ENCODE results near the gene CMC1.

The CMC1 gene

DNA sequence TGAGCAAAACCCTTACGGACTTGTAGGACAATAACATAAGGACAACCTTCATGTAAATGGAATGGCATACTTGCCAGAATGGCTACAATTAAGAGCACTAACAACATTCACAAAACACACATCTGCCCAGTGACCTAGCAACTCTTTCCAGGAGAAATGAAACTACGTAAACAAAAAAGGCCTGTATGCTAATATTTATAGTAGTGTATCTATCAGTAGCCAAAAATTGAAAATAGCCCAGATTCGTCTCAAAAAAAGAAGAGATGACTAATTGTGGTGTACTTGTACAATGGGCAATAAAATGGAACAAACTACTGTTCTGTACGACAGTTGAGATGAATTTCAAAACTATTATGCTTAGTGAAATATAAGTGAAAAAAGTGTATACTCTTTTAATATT lies 38.4 kb downstream of the CMC1 start:
- no peak for DNase-seq (ENCODE audit: low read depth)
- TF ChIP-seq, protein P1, sequence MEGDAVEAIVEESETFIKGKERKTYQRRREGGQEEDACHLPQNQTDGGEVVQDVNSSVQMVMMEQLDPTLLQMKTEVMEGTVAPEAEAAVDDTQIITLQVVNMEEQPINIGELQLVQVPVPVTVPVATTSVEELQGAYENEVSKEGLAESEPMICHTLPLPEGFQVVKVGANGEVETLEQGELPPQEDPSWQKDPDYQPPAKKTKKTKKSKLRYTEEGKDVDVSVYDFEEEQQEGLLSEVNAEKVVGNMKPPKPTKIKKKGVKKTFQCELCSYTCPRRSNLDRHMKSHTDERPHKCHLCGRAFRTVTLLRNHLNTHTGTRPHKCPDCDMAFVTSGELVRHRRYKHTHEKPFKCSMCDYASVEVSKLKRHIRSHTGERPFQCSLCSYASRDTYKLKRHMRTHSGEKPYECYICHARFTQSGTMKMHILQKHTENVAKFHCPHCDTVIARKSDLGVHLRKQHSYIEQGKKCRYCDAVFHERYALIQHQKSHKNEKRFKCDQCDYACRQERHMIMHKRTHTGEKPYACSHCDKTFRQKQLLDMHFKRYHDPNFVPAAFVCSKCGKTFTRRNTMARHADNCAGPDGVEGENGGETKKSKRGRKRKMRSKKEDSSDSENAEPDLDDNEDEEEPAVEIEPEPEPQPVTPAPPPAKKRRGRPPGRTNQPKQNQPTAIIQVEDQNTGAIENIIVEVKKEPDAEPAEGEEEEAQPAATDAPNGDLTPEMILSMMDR (IDR thresholded peaks at IDR 0.05; ENCODE audit: low read length, missing control alignments): no peak
- no peak overlapping the region for H3K4me3 ChIP-seq (replicated peaks; ENCODE audit: low read depth, low read length)

DNA sequence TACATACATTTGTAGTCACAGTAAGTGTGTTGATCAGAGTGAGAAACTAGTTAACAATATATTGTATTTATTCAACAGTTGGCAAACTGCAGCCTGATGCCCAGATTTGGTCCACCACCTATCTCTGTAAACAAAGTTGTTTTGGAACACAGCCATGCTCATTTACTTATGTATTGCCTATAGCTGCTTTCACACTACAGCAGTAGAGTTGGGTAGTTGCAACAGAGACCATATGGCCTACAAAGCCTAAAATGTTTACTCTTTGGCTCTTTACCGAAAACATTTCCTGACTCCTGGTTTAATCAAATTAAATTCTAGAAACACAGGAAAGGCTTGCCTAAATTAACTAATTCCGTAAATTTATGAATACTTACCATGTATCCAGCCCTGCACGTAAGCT lies 39.4 kb downstream of the CMC1 start:
- no peak overlapping the region for H3K4me3 ChIP-seq (replicated peaks; ENCODE audit: low read depth, low read length)
- TF ChIP-seq, protein P1 (IDR thresholded peaks at IDR 0.05; ENCODE audit: low read length, missing control alignments): no peak
- DNase-seq (ENCODE audit: low read depth): no peak

DNA sequence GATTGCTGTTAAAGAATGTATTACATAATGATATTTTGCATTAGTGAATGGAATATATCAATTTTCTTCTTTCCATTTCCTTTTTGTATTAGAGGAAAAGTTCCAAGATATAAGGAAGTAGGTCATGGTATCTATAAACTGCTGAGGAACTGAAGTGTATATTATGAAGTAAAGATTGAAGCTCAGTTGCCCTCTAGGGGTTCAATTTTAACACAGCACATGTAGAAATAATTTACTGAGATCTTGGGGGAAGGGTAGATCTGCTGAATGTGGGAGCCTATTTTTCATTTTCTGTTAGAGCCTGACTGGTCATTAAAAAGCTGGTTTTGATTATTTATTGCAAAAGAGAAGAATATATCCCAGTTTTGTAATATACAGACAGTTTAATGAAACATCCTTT lies 45.2 kb downstream of the CMC1 start:
- peak; percentile 67 for DNase-seq (ENCODE audit: low read depth)

DNA sequence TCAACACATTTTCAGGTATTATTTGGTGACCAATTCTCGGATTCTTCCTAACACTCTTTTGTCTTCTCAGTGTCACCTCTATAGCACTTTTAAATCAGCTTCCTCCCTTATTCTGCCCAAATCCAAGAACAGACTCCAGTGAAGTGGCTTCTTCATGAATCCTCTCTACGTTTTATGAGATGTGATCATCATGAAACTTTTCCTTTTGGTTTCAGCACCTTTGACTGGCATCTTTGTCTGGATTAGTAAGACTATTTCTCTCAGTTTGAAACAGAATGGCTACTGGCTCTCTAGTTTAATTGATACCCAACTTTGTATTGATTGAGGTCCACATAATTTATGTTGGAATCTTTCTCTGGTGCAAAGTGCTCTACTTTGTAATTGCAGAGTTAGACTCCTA lies 45.6 kb downstream of the CMC1 start:
- TF ChIP-seq, protein P1 (IDR thresholded peaks at IDR 0.05; ENCODE audit: low read length, missing control alignments): no peak
- H3K4me3 ChIP-seq (replicated peaks; ENCODE audit: low read depth, low read length): no peak overlapping the region
- DNase-seq (ENCODE audit: low read depth): no peak

More for the DNA sequence above, 45.2 kb downstream of the CMC1 start:
- H3K4me3 ChIP-seq (replicated peaks; ENCODE audit: low read depth, low read length): no peak overlapping the region
- TF ChIP-seq, protein P1 (IDR thresholded peaks at IDR 0.05; ENCODE audit: low read length, missing control alignments): peak; percentile 67

GRCh38 chr3:28290863-28291300 lies 49.5 kb downstream of the CMC1 start:
- TF ChIP-seq, protein P1 (IDR thresholded peaks at IDR 0.05; ENCODE audit: low read length, missing control alignments): no peak
- no peak overlapping the region for H3K4me3 ChIP-seq (replicated peaks; ENCODE audit: low read depth, low read length)
- DNase-seq (ENCODE audit: low read depth): no peak

DNA sequence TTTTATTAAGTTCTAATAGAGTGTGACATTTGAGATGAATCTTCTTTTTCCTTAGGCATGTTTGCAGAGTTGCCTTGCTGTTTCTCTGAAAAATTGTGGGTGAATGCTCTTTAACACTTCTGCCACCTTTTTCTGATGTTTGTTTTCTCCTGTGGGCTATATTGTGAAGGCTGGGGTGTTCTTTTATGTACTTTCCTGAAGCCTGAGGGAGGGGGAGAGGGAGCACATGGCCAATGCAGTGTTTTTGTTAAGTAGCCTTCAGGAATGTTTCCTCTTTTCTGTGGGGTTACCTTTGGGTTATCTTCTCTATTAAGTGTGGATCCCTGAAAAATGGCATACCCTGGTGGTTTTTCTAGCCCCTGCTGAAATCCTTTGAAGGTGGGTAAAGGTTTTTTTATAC lies 50.2 kb downstream of the CMC1 start:
- no peak overlapping the region for H3K4me3 ChIP-seq (replicated peaks; ENCODE audit: low read depth, low read length)
- no peak for DNase-seq (ENCODE audit: low read depth)
- TF ChIP-seq, protein P1 (IDR thresholded peaks at IDR 0.05; ENCODE audit: low read length, missing control alignments): no peak

DNA sequence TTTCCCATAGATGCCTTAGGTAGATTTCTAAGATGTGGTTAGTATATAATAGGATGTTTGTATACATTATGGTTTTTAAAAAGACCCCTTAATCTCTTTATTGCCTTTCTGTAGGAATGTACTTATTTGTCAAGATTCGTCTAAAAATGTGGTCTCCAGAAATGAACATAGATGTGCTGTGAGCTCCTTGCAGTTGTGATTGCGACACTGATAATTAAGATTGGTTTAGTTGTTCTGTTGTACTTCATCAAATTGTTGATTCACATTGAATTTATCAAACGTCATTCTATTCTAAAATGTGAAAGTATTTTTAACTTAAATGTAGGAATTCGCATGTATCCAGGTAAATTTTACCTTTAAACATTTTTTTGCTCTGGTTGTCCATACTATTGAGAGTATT lies 51.2 kb downstream of the CMC1 start:
- no peak for DNase-seq (ENCODE audit: low read depth)
- no peak overlapping the region for H3K4me3 ChIP-seq (replicated peaks; ENCODE audit: low read depth, low read length)
- TF ChIP-seq, protein P1 (IDR thresholded peaks at IDR 0.05; ENCODE audit: low read length, missing control alignments): no peak
